ENCODE data around the gene SUFU.
"Not testable (repeated sequence)": the region's sequence is repeated elsewhere in the genome, so short reads cannot be mapped to it uniquely, and the experiment has no call there.

Gene SUFU

DNA sequence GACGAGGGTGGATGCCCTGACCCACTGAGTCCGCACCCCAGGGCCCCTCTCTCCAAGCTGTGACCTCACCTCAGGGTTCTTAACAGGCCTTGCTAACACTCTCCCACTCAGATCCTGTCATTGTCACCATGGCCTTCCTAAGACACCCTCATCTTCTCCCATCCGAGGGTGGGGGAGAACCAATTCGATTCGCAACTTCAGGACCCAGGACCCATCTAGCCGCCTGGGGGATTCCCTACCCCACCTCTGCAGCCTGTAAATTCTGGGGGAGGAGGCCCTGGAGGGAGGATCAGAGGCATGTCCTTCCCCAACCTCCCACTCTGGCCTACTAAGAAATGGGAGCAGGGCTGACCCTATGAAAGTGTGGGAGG, 157.9 kb downstream of the SUFU start:
- TF ChIP-seq, protein P1, sequence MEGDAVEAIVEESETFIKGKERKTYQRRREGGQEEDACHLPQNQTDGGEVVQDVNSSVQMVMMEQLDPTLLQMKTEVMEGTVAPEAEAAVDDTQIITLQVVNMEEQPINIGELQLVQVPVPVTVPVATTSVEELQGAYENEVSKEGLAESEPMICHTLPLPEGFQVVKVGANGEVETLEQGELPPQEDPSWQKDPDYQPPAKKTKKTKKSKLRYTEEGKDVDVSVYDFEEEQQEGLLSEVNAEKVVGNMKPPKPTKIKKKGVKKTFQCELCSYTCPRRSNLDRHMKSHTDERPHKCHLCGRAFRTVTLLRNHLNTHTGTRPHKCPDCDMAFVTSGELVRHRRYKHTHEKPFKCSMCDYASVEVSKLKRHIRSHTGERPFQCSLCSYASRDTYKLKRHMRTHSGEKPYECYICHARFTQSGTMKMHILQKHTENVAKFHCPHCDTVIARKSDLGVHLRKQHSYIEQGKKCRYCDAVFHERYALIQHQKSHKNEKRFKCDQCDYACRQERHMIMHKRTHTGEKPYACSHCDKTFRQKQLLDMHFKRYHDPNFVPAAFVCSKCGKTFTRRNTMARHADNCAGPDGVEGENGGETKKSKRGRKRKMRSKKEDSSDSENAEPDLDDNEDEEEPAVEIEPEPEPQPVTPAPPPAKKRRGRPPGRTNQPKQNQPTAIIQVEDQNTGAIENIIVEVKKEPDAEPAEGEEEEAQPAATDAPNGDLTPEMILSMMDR (IDR thresholded peaks at IDR 0.05) = no peak
- peaks cover 34 to 37% of the 10 kb centered on the region in 2 experiments for H3K4me1 ChIP-seq (ENCODE audit: control insufficient read depth in 1 of 2, insufficient read depth in 1 of 2, low read depth in 1 of 2, low read length in 1 of 2)
- H3K4me3 ChIP-seq (ENCODE audit: low read depth in 1 of 2, low read length in 1 of 2) = no peak overlapping the region
- peaks cover 4% of the 10 kb centered on the region for H3K27me3 ChIP-seq
- no peak overlapping the region for H3K27ac ChIP-seq
- H3K36me3 ChIP-seq = peaks cover 26% of the 10 kb centered on the region
- no peaks in the 10 kb centered on the region for H3K9me3 ChIP-seq

GRCh38 chr10:102665904-102666509, 162.2 kb downstream of the SUFU start:
- TF ChIP-seq, protein P1 (IDR thresholded peaks at IDR 0.05) = no peak
- Histone ChIP-seq H3K4me3 (ENCODE audit: low read depth in 1 of 2, low read length in 1 of 2) (no peak overlapping the region), H3K9me3 (no peaks in the 10 kb centered on the region), H3K27me3 (peaks cover under 1% of the 10 kb centered on the region), H3K4me1 (ENCODE audit: control insufficient read depth in 1 of 2, insufficient read depth in 1 of 2, low read depth in 1 of 2, low read length in 1 of 2) (peaks cover 8% of the 10 kb centered on the region in 2 experiments), H3K36me3 (no peaks in the 10 kb centered on the region), H3K27ac (no peak overlapping the region)

DNA sequence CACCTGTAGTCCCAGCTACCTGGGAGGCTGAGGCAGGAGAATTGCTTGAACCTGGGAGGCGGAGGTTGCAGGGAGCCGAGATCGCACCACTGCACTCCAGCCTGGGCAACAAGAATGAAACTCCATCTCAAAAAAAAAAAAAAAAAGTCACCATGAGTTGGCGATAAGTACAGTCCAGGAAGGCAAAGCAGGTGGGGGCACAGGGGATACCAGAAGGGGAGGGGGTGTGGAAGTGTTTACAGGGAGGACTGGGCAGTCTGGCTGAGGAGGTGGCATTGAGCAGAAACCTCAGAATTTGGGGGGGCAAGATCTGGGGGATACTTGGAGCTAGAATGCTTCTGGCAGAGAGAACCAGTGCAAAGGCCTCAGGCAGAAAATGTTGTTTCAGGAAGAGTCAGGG, 163.6 kb downstream of the SUFU start:
- H3K27ac ChIP-seq = not testable (repeated sequence)

DNA sequence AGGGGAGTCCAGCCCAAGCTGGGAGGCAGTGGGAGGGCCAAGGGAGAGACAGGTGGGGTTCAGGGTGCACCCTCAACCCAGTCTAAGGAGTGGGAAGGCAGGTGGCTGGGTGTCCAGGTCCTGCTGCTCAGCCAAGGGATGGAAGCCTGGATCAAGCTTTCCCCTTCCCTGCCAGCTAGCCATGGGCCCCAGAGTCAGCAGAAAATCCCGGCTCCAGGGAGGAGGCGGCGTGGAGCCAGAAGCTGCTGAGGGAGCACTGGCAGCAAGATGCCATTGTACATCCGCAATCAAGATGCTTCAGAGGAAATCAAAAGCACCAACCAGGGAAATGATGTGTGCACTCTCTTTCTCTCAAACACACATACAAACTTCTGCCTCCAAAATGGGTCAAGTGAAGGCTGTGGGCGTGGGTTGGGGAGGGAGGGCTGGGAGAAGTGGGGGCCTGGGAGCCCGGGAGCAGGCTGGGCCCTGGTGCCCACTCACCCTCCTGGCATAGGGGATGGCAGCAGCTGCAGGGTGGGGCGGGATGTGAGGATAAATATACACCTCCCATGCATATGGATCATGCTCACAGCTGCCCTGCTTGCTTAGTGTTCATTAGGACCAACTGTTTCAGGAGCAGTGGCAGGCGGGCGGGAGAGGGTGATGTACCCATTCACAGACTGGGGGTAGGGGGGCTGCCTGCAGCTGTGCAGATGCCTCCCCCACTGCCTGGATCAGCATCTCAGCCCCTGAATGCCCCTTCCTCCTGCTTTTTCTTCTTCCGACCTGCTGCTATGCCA, 164.7 kb downstream of the SUFU start:
- H3K4me3 ChIP-seq (ENCODE audit: low read depth in 1 of 2, low read length in 1 of 2) = no peak overlapping the region
- peaks cover 5 to 12% of the 10 kb centered on the region in 2 experiments for H3K4me1 ChIP-seq (ENCODE audit: control insufficient read depth in 1 of 2, insufficient read depth in 1 of 2, low read depth in 1 of 2, low read length in 1 of 2)
- peaks cover 11% of the 10 kb centered on the region for H3K27me3 ChIP-seq
- H3K36me3 ChIP-seq = no peaks in the 10 kb centered on the region
- H3K9me3 ChIP-seq = no peaks in the 10 kb centered on the region
- TF ChIP-seq, protein P1 (IDR thresholded peaks at IDR 0.05) = no peak
- H3K27ac ChIP-seq = no peak overlapping the region

More for the DNA sequence above, 163.6 kb downstream of the SUFU start:
- not testable (repeated sequence) for H3K36me3 ChIP-seq; H3K27me3 ChIP-seq; H3K4me3 ChIP-seq (ENCODE audit: low read depth in 1 of 2, low read length in 1 of 2); H3K9me3 ChIP-seq; H3K4me1 ChIP-seq (ENCODE audit: control insufficient read depth in 1 of 2, insufficient read depth in 1 of 2, low read depth in 1 of 2, low read length in 1 of 2)

GRCh38 chr10:102669206-102670064, 165.7 kb downstream of the SUFU start:
- Histone ChIP-seq H3K4me3 (ENCODE audit: low read depth in 1 of 2, low read length in 1 of 2) (no peak overlapping the region), H3K27ac (no peak overlapping the region), H3K27me3 (peaks cover 18% of the 10 kb centered on the region), H3K4me1 (ENCODE audit: control insufficient read depth in 1 of 2, insufficient read depth in 1 of 2, low read depth in 1 of 2, low read length in 1 of 2) (peaks cover 15 to 21% of the 10 kb centered on the region in 2 experiments), H3K36me3 (no peaks in the 10 kb centered on the region), H3K9me3 (no peaks in the 10 kb centered on the region)
- TF ChIP-seq, protein P1 (IDR thresholded peaks at IDR 0.05) = no peak
